ENCODE measurements around the gene SPIRE2. TPM values are rescaled to one million over a fixed set of nuclear protein-coding genes. Genes with fewer than 3 reads are reported as not detected.

Gene SPIRE2
- total and polyA plus RNA-seq, 2 of the 4 experiments (the other 2 are of a cell fraction): 0.72 to 1.9 TPM

- H2BK20ac ChIP-seq (ENCODE audit: low read depth, low read length): no peak overlapping the region
- peaks cover 91% of the 10 kb centered on the region for H4K20me1 ChIP-seq (ENCODE audit: insufficient read depth, low read length)
- no peak overlapping the region for H4K8ac ChIP-seq (ENCODE audit: low read depth in 2 of 2, low read length in 2 of 2)
- H3K9me1 ChIP-seq (ENCODE audit: insufficient read depth, low read length): peaks cover 12% of the 10 kb centered on the region; the same call in 1 of the 2 replicates
- no peak overlapping the region for H2AK9ac ChIP-seq (replicated peaks; ENCODE audit: low read depth, low read length, poor library complexity)
- no peak overlapping the region for H3K23ac ChIP-seq (ENCODE audit: low read depth, low read length)
- peaks cover 40 to 69% of the 10 kb centered on the region in 2 experiments for H3K79me1 ChIP-seq (ENCODE audit: low read depth in 1 of 2, low read length in 2 of 2)
- no peak overlapping the region for H3K14ac ChIP-seq (replicated peaks; ENCODE audit: low read depth, low read length)
- no peaks in the 10 kb centered on the region for H3K27me3 ChIP-seq (ENCODE audit: control insufficient read depth, insufficient read depth, low read length)
- no peak overlapping the region for H2BK5ac ChIP-seq (ENCODE audit: low read depth, low read length, poor library complexity, severe bottlenecking)
- no peak overlapping the region for H2BK15ac ChIP-seq (ENCODE audit: low read depth, low read length)
- no peak overlapping the region for H2AK5ac ChIP-seq (ENCODE audit: low read depth, low read length)
- H3K9ac ChIP-seq (ENCODE audit: low read depth, low read length): no peak overlapping the region
- dilution Hi-C loops (cut with HindIII; ENCODE audit: low sequenced_read_pairs, unreplicated experiment) (no loop called here), in situ Hi-C loops (cut with MboI; ENCODE audit: low sequenced_read_pairs) (no loop called here), intact Hi-C loops (cut with micrococcal nuclease) (no loop called here)
- H2BK120ac ChIP-seq (ENCODE audit: low read depth, low read length): no peak overlapping the region
- H3K56ac ChIP-seq (ENCODE audit: extremely low read depth, insufficient read depth, low read length): no peak overlapping the region
- H2AFZ ChIP-seq (replicated peaks; ENCODE audit: low read length, poor library complexity): no peak overlapping the region
- no peak overlapping the region for H3K4me2 ChIP-seq (ENCODE audit: low read depth, low read length)
- ChIA-PET CTCF (interaction anchor here (0.7 kb wide), 1 partner anchor 51 kb away, joined by 3 read pairs; no protein-coding TSS in a partner anchor), POLR2A (ENCODE audit: unreplicated experiment) (no interaction called here)
- WGBS, 2 experiments (ENCODE audit: extremely low coverage in 2 of 2, insufficient read length in 1 of 2): 78% methylated on average over 10 of the region's 18 CpGs; no CpG with 5 or more reads in 1 of the 2 experiments
- DNase-seq: no peak
- no peak overlapping the region for H3K18ac ChIP-seq (ENCODE audit: low read depth, low read length)
- H3K27ac ChIP-seq (ENCODE audit: insufficient read depth, low read length): no peak overlapping the region
- no peak overlapping the region for H3K4me3 ChIP-seq (ENCODE audit: insufficient read depth, low read depth, low read length)
- no peak for ATAC-seq (ENCODE audit: low read depth)
- no peak overlapping the region for H4K5ac ChIP-seq (ENCODE audit: low read depth, low read length)
- H4K91ac ChIP-seq (ENCODE audit: insufficient read depth, low read depth, low read length): no peak overlapping the region
- no TSS peak for BruUV-seq (replicated peaks)
- H3K4ac ChIP-seq (ENCODE audit: low read depth, low read length): no peak overlapping the region
- H3K9me3 ChIP-seq (ENCODE audit: control insufficient read depth, insufficient read depth, low read length): no peaks in the 10 kb centered on the region
- H3K36me3 ChIP-seq (ENCODE audit: control insufficient read depth, insufficient read depth, low read length): peaks cover 49% of the 10 kb centered on the region
- H3K4me1 ChIP-seq (ENCODE audit: control insufficient read depth, insufficient read depth, low read length): peaks cover 2% of the 10 kb centered on the region; the same call in 1 of the 2 replicates
- TF ChIP-seq ELK1 (IDR thresholded peaks at IDR 0.05; ENCODE audit: borderline replicate concordance, low read depth, low read length) (no peak), RFX5 (IDR thresholded peaks at IDR 0.05; ENCODE audit: low read depth, low read length) (no peak), RCOR1 (IDR thresholded peaks at IDR 0.05; ENCODE audit: insufficient replicate concordance, low read length) (no peak), CTCF (conservative IDR thresholded peaks at IDR 0.05; ENCODE audit: low read depth, low read length) (no peak), POLR2A (IDR thresholded peaks at IDR 0.05; ENCODE audit: low read depth, low read length) (no peak), RAD21 (IDR thresholded peaks at IDR 0.05; ENCODE audit: low read length) (no peak), CEBPB (IDR thresholded peaks at IDR 0.05; ENCODE audit: low read depth, low read length) (no peak), BHLHE40 (IDR thresholded peaks at IDR 0.05; ENCODE audit: low read depth, low read length) (no peak), SMC3 (IDR thresholded peaks at IDR 0.05; ENCODE audit: low read depth, low read length) (no peak), FOS (IDR thresholded peaks at IDR 0.05; ENCODE audit: low read depth, low read length) (no peak), CHD1 (IDR thresholded peaks at IDR 0.05; ENCODE audit: low read depth, low read length) (no peak), NFE2L2 (IDR thresholded peaks at IDR 0.05; ENCODE audit: low read depth, low read length) (no peak), MAFK (IDR thresholded peaks at IDR 0.05; ENCODE audit: low read depth, low read length) (no peak), MAZ (IDR thresholded peaks at IDR 0.05; ENCODE audit: borderline replicate concordance, low read depth, low read length) (no peak), USF2 (IDR thresholded peaks at IDR 0.05; ENCODE audit: low read depth, low read length) (no peak)
Measured at GRCh38 chr16:89880477-89881367, 52.4 kb downstream of the SPIRE2 start.

Measured in IMR-90 (cell line).